ENCODE data around the gene MORN5.

DNA sequence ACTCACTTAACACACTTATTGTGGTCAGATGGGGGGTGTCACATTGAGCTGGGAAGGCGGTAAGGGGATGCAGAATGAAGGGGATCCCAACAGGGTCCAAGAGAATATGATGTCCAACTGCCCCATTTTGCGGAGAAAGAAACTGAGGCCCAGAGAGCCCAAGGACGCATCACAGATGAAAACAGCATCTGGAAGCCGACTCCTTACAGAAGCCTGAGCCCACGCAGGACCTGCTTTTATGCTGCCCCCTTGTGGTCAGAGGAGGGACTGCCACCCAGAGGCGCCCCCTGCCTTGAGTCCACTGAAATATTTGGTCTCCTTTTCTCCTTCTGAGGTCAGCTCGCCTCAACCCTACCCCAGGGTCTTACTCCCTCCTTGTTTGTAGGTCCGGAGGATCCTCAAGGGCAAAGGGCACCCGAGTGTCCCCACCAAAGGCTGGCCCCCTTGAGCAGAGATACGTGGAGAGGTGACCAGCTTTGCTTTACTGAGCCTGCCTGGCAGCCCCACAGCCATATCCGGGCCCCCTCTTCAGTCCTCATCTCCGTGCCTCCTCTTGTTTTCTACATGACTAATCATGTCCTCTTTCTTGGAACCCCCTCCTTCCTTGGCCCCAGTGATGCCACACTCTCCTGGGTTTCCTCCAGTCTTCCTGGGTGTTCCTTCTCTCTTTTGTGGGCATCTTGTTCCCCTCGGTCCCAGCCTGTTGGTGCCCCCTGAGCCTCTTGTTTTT, 36.6 kb upstream of the MORN5 start:
- TF ChIP-seq, protein P1, sequence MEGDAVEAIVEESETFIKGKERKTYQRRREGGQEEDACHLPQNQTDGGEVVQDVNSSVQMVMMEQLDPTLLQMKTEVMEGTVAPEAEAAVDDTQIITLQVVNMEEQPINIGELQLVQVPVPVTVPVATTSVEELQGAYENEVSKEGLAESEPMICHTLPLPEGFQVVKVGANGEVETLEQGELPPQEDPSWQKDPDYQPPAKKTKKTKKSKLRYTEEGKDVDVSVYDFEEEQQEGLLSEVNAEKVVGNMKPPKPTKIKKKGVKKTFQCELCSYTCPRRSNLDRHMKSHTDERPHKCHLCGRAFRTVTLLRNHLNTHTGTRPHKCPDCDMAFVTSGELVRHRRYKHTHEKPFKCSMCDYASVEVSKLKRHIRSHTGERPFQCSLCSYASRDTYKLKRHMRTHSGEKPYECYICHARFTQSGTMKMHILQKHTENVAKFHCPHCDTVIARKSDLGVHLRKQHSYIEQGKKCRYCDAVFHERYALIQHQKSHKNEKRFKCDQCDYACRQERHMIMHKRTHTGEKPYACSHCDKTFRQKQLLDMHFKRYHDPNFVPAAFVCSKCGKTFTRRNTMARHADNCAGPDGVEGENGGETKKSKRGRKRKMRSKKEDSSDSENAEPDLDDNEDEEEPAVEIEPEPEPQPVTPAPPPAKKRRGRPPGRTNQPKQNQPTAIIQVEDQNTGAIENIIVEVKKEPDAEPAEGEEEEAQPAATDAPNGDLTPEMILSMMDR (IDR thresholded peaks at IDR 0.05 in 8 of 11, conservative IDR thresholded peaks at IDR 0.05 in 3 of 11), result peak; percentile 80 to 97 (median 94)
- TF ChIP-seq POLR2A (IDR thresholded peaks at IDR 0.05) (no peak), POLR2AphosphoS5 (IDR thresholded peaks at IDR 0.05) (no peak)

All from spleen (tissue), 7 donors.